ENCODE results near the gene CCL25. TPM values are rescaled to one million over a fixed set of nuclear protein-coding genes. Genes with fewer than 3 reads are reported as not detected.

Gene CCL25
- total RNA-seq, 1 experiment from 2014 or later = not detected

GRCh38 chr19:8105471-8105870 is 52.9 kb downstream of the CCL25 start:
- no peaks in the 10 kb centered on the region for H3K9me3 ChIP-seq
- no peak overlapping the region for H3K4me3 ChIP-seq (ENCODE audit: low read depth, low read length)
- no peaks in the 10 kb centered on the region for H3K36me3 Mint-ChIP-seq (ENCODE audit: insufficient read depth, unreplicated experiment)
- TF ChIP-seq CTCF (IDR thresholded peaks at IDR 0.05; ENCODE audit: insufficient read depth in 1 of 2, low read depth in 1 of 2, low read length in 1 of 2, severe bottlenecking in 1 of 2, unreplicated experiment in 1 of 2) = no peak
- H3K36me3 ChIP-seq (ENCODE audit: control insufficient read depth, insufficient read depth, low read length) = no peaks in the 10 kb centered on the region; the same call in 1 of the 2 replicates
- no peaks in the 10 kb centered on the region for H3K4me1 Mint-ChIP-seq (ENCODE audit: low read depth, unreplicated experiment)
- H3K9me3 Mint-ChIP-seq (ENCODE audit: unreplicated experiment) = no peaks in the 10 kb centered on the region
- POLR2A ChIA-PET = no interaction called here
- no peaks in the 10 kb centered on the region for H3K27me3 ChIP-seq (replicated peaks; ENCODE audit: control insufficient read depth, insufficient read depth, low read length)
- no peaks in the 10 kb centered on the region for H3K4me1 ChIP-seq
- DNase-seq = no peak
- H3K4me3 Mint-ChIP-seq (ENCODE audit: unreplicated experiment) = no peak overlapping the region
- no peak overlapping the region for H3K27ac Mint-ChIP-seq (ENCODE audit: unreplicated experiment)
- intact Hi-C loops (cut with micrococcal nuclease; ENCODE audit: unreplicated experiment) = no loop called here
- no peaks in the 10 kb centered on the region for H3K27me3 Mint-ChIP-seq (ENCODE audit: insufficient read depth, unreplicated experiment)
- CTCF ChIA-PET = no interaction called here
- no TSS peak for BruUV-seq (replicated peaks)

- H3K36me3 Mint-ChIP-seq (ENCODE audit: insufficient read depth, unreplicated experiment) = no peaks in the 10 kb centered on the region
- H3K27me3 Mint-ChIP-seq (ENCODE audit: insufficient read depth, unreplicated experiment) = no peaks in the 10 kb centered on the region
- H3K4me3 Mint-ChIP-seq (ENCODE audit: unreplicated experiment) = no peak overlapping the region
- BruUV-seq (replicated peaks) = no TSS peak
- no peak for TF ChIP-seq CTCF (IDR thresholded peaks at IDR 0.05; ENCODE audit: insufficient read depth in 1 of 2, low read depth in 1 of 2, low read length in 1 of 2, severe bottlenecking in 1 of 2, unreplicated experiment in 1 of 2)
- Histone ChIP-seq H3K4me3 (ENCODE audit: low read depth, low read length) (no peak overlapping the region), H3K9me3 (no peaks in the 10 kb centered on the region), H3K27me3 (replicated peaks; ENCODE audit: control insufficient read depth, insufficient read depth, low read length) (no peaks in the 10 kb centered on the region), H3K4me1 (no peaks in the 10 kb centered on the region), H3K36me3 (ENCODE audit: control insufficient read depth, insufficient read depth, low read length) (no peaks in the 10 kb centered on the region; the same call in 1 of the 2 replicates)
- ChIA-PET POLR2A (no interaction called here), CTCF (no interaction called here)
- H3K4me1 Mint-ChIP-seq (ENCODE audit: low read depth, unreplicated experiment) = no peaks in the 10 kb centered on the region
- H3K27ac Mint-ChIP-seq (ENCODE audit: unreplicated experiment) = no peak overlapping the region
- H3K9me3 Mint-ChIP-seq (ENCODE audit: unreplicated experiment) = no peaks in the 10 kb centered on the region
- intact Hi-C loops (cut with micrococcal nuclease; ENCODE audit: unreplicated experiment) = no loop called here
- DNase-seq = no peak
Measured at GRCh38 chr19:8107301-8107903, 54.8 kb downstream of the CCL25 start.

- H3K27me3 ChIP-seq (replicated peaks; ENCODE audit: control insufficient read depth, insufficient read depth, low read length) = no peaks in the 10 kb centered on the region
Measured at GRCh38 chr19:8108560-8109445, 56.2 kb downstream of the CCL25 start.

More at GRCh38 chr19:8108560-8109445, 56.2 kb downstream of the CCL25 start:
- Mint-ChIP-seq H3K27me3 (ENCODE audit: insufficient read depth, unreplicated experiment) (no peaks in the 10 kb centered on the region), H3K27ac (ENCODE audit: unreplicated experiment) (no peak overlapping the region), H3K9me3 (ENCODE audit: unreplicated experiment) (no peaks in the 10 kb centered on the region), H3K4me1 (ENCODE audit: low read depth, unreplicated experiment) (no peaks in the 10 kb centered on the region), H3K4me3 (ENCODE audit: unreplicated experiment) (no peak overlapping the region), H3K36me3 (ENCODE audit: insufficient read depth, unreplicated experiment) (no peaks in the 10 kb centered on the region)
- intact Hi-C loops (cut with micrococcal nuclease; ENCODE audit: unreplicated experiment) = no loop called here
- BruUV-seq (replicated peaks) = no TSS peak
- H3K4me3 ChIP-seq (ENCODE audit: low read depth, low read length) = no peak overlapping the region
- no peaks in the 10 kb centered on the region; the same call in 1 of the 2 replicates for H3K36me3 ChIP-seq (ENCODE audit: control insufficient read depth, insufficient read depth, low read length)
- CTCF ChIA-PET = no interaction called here
- POLR2A ChIA-PET = no interaction called here
- TF ChIP-seq CTCF (IDR thresholded peaks at IDR 0.05; ENCODE audit: insufficient read depth in 1 of 2, low read depth in 1 of 2, low read length in 1 of 2, severe bottlenecking in 1 of 2, unreplicated experiment in 1 of 2) = no peak
- H3K4me1 ChIP-seq = peaks cover 5% of the 10 kb centered on the region
- no peak for DNase-seq
- H3K9me3 ChIP-seq = no peaks in the 10 kb centered on the region

Measured in Caco-2 (cell line).